ENCODE results near the gene LARP1. TPM values are rescaled to one million over a fixed set of nuclear protein-coding genes. Genes with fewer than 3 reads are reported as not detected.
A peak's percentile ranks its signal among the peaks of the same experiment; 100 is the strongest.

Gene LARP1
- total and polyA plus RNA-seq, 9 of the 15 experiments (the other 6 are each of a cell fraction or from before 2014, with no cell fraction given): 22.6 to 300 (median 92.0) TPM

GRCh38 chr5:154849264-154849785 is 94.1 kb downstream of the LARP1 start:
- H3K27ac ChIP-seq (ENCODE audit: extremely low read depth, low read depth, low read length): peak overlapping the region; percentile 44; the same call in 1 of the 3 replicates
- FAIRE-seq: no peak
- no peak overlapping the region for H3K9ac ChIP-seq (ENCODE audit: insufficient read depth in 1 of 2, low read depth in 2 of 2, low read length in 2 of 2)
- ChIA-PET CTCF (ENCODE audit: low intra/inter-chr PET ratio) (no interaction called here), POLR2A (interaction anchor here (1.0 to 2.4 kb wide), 2 partner anchors 9 to 14 kb away, joined by 3 to 9 read pairs; no protein-coding TSS in a partner anchor)
- no peak overlapping the region for H3K4me3 ChIP-seq
- no peaks in the 10 kb centered on the region for H3K79me2 ChIP-seq (ENCODE audit: control insufficient read depth, insufficient read depth, low read length)
- peak overlapping the region; percentile 95 for H2AFZ ChIP-seq (ENCODE audit: low read depth, low read length)
- no peaks in the 10 kb centered on the region for H3K9me1 ChIP-seq (ENCODE audit: control insufficient read depth, insufficient read depth, low read length)
- no peaks in the 10 kb centered on the region for H4K20me1 ChIP-seq (replicated peaks; ENCODE audit: control insufficient read depth, insufficient read depth, low read length)
- peak overlapping the region; percentile 81; the same call in 1 of the 2 replicates for H3K4me2 ChIP-seq (ENCODE audit: insufficient read depth, low read length)
- intact Hi-C loops (cut with micrococcal nuclease) (no loop called here), in situ Hi-C loops (cut with MboI) (no loop called here)
- ATAC-seq: no peak
- BruUV-seq (replicated peaks): no TSS peak
- 0 out of 3 replicates have a peak, but pooled peaks cover 2% of the 10 kb centered on the region for H3K36me3 ChIP-seq (ENCODE audit: control insufficient read depth, insufficient read depth, low read length)
- 69% methylated on average over 6 of the region's 6 CpGs for WGBS (ENCODE audit: insufficient coverage, low coverage, missing lambda C conversion rate)
- H3K27me3 ChIP-seq (ENCODE audit: control insufficient read depth in 2 of 2, insufficient read depth in 2 of 2, low read length in 2 of 2): no peaks in the 10 kb centered on the region
- no peak for DNase-seq (ENCODE audit: extremely low read depth in 1 of 4, low spot score in 3 of 4)
- peaks cover 5 to 33% of the 10 kb centered on the region in 2 experiments for H3K4me1 ChIP-seq (replicated peaks in 1 of 2; ENCODE audit: control insufficient read depth in 2 of 2, insufficient read depth in 2 of 2, low read length in 2 of 2)
- no peaks in the 10 kb centered on the region for H3K9me3 ChIP-seq (replicated peaks; ENCODE audit: control insufficient read depth, insufficient read depth, low read depth, low read length)
- TF ChIP-seq ZFPM2 (CRISPR knock-in tag; IDR thresholded peaks at IDR 0.05): no peak
- TF ChIP-seq STAT6 (CRISPR knock-in tag; IDR thresholded peaks at IDR 0.05): no peak
- TF ChIP-seq PURB (CRISPR knock-in tag; IDR thresholded peaks at IDR 0.05; ENCODE audit: low read depth): no peak
- TF ChIP-seq ZBTB34 (CRISPR knock-in tag; IDR thresholded peaks at IDR 0.05): no peak
- no peak for TF ChIP-seq HNRNPLL (IDR thresholded peaks at IDR 0.05; ENCODE audit: low read depth, low read length, poor library complexity, severe bottlenecking)
- TF ChIP-seq BDP1 (IDR thresholded peaks at IDR 0.05; ENCODE audit: insufficient read depth, insufficient read length): no peak
- no peak for TF ChIP-seq GTF2B (IDR thresholded peaks at IDR 0.05; ENCODE audit: extremely low read depth, insufficient read length)
- TF ChIP-seq ZNF175 (CRISPR knock-in tag; IDR thresholded peaks at IDR 0.05; ENCODE audit: low read depth): no peak
- TF ChIP-seq ZNF75A (CRISPR knock-in tag; IDR thresholded peaks at IDR 0.05): no peak
- no peak for TF ChIP-seq HNRNPK (IDR thresholded peaks at IDR 0.05; ENCODE audit: low read depth, low read length, poor library complexity, severe bottlenecking)
- TF ChIP-seq KAT7 (CRISPR knock-in tag; IDR thresholded peaks at IDR 0.05; ENCODE audit: borderline replicate concordance): no peak
- TF ChIP-seq VEZF1 (CRISPR knock-in tag; IDR thresholded peaks at IDR 0.05): no peak
- no peak for TF ChIP-seq ZNF445 (CRISPR knock-in tag; IDR thresholded peaks at IDR 0.05; ENCODE audit: low read depth)
- TF ChIP-seq FOXM1 (IDR thresholded peaks at IDR 0.05; ENCODE audit: low read depth): no peak
- TF ChIP-seq FOXM1 (CRISPR knock-in tag; IDR thresholded peaks at IDR 0.05; ENCODE audit: low read depth): no peak
